T-helper 1 cell treated with Interleukin-12 subunit alpha and Interleukin-12 subunit beta and Interleukin-4 antibody, amounts not matched to agents 30 ng/mL and 1 ng/mL, for 36 hours (primary cell): ENCODE data around the gene ASAP2. TPM values are rescaled to one million over a fixed set of nuclear protein-coding genes. Genes with fewer than 3 reads are reported as not detected.

Source experiments
- intact Hi-C: fragments of 100-400 bp; cut with micrococcal nuclease; formaldehyde crosslinking; loops from one replicate; pipeline ENCODE4 v1.15.1; 2024
- total RNA-seq: library from RNA; stranded (reverse); gene quantifications from 2 replicates; pipeline ENCODE4 v1.2.3, GENCODE V29; 2022

Gene ASAP2
- total RNA-seq, 1 donor from 2014 or later, result 0.20 TPM

DNA sequence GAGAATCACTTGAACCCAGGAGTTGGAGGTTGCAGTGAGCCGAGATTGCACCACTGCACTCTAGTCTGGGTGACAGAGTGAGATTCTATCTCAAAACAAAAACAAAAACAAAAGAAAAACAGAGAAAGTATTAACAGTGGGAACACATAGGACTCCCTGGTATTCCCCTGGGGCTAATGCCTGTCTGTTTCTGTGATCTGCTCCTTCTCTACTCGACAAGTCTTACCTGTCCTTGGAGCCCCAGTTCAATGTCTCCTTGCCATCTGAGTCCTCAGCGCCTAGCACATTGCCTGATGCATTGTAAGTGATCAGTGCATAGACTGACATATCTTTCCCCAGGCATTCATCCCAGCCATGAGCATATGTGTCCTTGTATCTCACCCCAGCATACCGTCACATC is 85.8 kb downstream of the ASAP2 start:
- intact Hi-C loops, result no loop called here

DNA sequence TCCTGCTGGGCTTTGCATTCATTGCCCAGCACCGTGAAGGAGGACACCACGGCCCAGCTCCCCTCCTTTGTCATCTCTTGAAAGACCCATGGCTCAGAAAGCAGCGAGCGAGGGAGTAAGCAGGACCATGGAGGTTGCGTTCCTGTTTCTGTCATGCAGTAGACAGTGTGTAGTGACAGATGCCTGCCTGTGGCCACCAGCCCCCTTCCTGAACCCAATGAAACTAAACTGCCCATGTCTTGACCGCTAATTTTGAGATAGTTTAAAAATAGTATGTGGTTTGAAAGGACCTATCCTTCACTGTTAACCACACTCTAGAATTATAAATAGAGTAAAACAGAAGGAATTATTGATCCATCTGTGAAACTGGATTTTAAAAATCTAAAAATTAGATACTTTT is 88.2 kb downstream of the ASAP2 start:
- intact Hi-C loops, result no loop called here

GRCh38 chr2:9296559-9296958 is 89.9 kb downstream of the ASAP2 start:
- intact Hi-C loops, result no loop called here

DNA sequence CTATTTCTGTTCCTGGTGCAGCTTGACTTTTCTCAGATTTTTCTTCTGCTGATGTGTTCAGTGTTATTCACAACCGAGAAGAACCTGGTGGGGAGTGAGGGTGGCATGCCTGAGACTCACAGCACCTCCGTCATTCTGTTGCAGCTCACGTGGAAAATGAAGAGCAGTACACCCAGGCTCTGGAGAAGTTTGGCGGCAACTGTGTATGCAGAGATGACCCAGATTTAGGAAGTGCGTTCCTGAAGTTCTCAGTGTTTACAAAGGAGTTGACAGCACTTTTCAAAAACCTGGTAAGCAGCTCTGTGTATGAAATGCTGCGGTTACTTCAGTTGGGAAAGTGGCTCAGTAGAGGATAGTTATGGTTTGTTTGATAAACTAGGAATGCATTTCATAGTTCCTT is 90.5 kb downstream of the ASAP2 start:
- intact Hi-C loops, result no loop called here

DNA sequence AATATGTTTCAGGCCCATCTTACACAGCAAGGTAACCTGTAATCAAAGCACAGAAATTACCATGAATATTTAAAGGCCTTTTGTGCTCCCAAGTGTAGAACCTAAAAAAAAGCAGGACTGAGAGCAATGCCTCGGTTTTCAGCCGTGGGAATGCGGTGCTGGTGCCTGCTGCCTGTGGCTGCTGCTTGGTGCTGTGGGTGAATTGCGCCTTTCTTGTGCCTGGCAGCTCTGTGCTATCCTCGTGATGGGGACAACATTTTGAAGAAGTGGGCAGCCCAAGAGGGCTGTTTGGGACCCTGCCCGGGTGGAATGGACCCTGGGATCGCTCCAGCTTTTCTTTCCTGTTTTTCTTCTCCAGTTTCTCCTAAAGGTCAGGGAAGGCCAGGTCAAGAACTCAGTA is 91.2 kb downstream of the ASAP2 start:
- intact Hi-C loops, result no loop called here

DNA sequence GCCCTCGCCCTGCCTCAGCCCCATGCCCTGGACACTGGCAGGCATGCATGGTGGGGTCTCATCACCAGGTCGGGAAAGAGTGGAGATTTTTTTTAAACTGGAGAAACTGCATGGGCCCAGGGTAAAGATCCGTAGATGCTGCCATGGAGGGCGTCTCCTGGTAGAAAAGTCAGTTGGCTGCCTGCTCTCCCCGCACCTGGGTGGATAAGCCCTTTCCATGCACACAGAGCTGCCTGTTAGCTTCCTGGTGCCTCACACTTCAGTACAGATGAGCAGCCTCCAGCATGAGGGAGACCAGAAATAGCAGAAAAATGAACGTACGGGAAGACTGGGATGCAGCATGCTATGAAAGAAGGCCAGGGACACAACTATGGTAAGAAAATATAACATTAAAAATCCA is 92.0 kb downstream of the ASAP2 start:
- intact Hi-C loops, result no loop called here

- intact Hi-C loops, result no loop called here
Measured at GRCh38 chr2:9299161-9300100, 92.8 kb downstream of the ASAP2 start.

DNA sequence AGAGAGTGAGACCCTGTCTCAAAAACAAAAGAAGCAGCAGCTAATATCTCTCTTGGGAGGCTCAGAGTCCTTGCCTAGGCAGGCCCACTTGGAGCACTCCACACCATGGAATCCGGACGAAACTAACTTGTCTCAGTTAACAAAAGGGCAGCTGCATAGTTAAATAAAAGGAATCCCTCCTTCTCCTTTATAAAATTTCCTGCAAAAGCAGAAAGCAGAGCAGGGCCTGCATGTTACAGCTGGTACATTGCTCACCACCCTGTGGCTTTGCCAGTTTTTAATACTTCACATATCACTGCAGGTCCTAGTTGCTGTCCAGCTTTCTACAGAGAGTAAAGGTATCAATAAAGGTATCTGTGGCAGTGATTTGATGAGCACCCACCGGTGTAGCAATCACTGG is 93.6 kb downstream of the ASAP2 start:
- intact Hi-C loops, result no loop called here

- intact Hi-C loops, result no loop called here
Measured at GRCh38 chr2:9300829-9301453, 94.3 kb downstream of the ASAP2 start.

DNA sequence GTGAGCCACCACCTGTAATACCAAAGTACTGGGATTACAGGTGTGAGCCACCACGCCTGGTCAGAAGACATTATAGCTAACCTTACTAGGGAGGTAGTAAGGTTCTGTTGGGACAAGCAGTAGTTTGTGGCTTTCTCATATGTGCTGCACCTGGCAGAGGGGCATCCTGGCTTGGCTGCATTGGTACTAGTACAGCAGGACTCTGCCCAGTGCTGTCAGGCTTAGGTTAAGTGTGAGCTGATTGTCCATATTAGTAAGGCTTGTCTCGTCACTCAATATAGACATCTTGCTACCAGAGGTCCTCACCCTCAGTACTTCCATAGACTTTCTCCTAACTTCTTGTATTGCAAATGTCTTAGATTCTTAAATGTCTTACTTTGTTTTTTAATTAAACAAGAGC is 96.1 kb downstream of the ASAP2 start:
- intact Hi-C loops, result no loop called here

GRCh38 chr2:9303528-9304225 is 97.1 kb downstream of the ASAP2 start:
- intact Hi-C loops, result no loop called here

DNA sequence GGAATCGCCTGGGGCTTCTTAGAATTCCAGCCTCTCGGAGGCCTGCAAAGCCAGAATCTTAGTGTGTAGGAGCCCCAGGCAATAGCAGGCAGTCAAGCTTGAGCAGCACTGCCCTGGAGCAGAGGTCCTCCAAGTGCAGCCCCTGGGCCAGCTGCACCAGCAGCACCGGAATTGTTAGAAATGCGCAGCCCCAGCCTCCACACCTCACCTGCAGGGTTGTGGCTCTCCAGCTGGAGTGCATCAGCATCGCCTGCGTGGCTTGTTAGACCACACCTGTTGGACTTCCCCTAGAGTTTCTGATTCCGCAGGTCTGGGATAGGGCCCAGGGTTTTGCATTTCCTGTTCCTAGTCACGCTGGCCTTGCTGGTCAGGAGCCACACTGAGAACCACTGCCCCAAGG is 100.3 kb downstream of the ASAP2 start:
- intact Hi-C loops, result no loop called here

GRCh38 chr2:9307535-9307934 is 100.9 kb downstream of the ASAP2 start:
- intact Hi-C loops, result no loop called here

DNA sequence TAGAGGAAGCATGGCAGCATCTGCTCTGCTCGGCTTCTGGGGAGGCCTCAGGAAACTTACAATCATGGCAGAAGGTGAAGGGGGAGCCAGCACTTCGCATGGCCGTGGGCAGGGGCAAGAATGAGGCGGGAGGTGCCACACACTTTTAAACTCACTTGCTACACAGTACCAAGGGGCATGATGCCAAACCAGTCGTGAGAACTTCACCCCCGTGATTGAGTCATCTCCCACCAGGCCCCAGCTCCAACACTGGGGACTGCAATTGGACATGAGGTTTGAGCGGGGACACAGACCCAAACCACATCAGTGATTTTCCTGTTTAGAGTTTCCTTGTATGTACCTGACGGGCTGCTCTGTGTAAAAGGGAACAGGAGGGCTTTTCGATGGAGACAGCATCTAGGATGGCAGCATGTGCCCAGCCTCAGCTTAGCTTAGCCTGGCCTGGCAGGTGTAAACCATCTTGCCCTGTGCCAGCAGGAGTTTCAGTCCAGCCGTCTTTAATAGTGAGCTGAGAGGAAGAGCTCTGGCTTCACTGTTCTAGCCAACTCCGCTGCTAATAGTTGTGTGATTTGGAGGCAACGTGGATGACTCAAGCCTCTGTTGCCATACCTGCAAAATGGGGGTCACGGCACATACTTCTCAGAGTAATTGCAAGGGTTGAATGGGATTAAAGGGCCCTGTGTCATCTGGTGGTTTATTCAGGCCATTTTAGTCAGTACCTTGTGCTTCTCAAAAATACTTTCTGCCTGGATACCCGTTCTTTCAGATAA is 101.8 kb downstream of the ASAP2 start:
- intact Hi-C loops, result no loop called here

GRCh38 chr2:9309147-9309546 is 102.5 kb downstream of the ASAP2 start:
- intact Hi-C loops, result no loop called here

- intact Hi-C loops, result no loop called here
Measured at GRCh38 chr2:9310377-9310776, 103.8 kb downstream of the ASAP2 start.

DNA sequence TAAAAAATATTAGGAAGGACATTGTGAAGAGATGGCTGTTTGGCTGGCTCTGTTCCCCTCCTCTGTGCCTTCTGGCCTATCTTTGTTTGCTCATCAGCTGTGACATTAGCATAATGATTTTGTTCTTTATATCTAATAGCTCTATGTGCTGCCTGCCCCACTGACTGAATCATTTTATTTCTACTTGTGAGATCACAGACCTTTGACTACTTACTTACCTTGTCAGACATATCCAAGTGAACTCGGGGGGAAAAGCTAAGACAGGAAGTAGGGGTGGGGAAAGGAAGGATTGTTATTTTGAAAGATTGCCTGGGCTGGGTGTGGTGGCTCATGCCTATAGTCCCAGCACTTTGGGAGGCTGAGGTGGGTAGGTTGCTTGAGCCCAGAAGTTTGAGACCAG is 104.2 kb downstream of the ASAP2 start:
- intact Hi-C loops, result no loop called here

DNA sequence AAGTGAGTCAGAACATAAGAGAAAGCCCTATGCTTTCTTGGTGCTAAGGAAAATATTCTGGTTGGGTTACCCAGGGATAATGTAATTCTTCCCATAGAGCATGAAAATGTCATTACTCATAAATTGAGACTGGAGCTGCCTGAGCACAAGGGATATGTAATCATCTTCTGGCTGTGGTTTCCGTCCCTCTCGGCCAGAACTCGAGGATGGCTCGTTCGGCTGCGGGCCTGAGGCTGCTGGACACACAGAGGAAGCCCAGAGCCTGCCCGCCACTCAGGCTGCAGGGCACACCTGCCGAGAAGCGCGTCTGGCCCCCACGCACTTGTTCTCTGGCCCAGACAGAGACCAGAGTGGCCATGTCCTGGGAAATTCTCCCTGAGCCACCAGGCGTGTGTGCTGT is 104.9 kb downstream of the ASAP2 start:
- intact Hi-C loops, result no loop called here

DNA sequence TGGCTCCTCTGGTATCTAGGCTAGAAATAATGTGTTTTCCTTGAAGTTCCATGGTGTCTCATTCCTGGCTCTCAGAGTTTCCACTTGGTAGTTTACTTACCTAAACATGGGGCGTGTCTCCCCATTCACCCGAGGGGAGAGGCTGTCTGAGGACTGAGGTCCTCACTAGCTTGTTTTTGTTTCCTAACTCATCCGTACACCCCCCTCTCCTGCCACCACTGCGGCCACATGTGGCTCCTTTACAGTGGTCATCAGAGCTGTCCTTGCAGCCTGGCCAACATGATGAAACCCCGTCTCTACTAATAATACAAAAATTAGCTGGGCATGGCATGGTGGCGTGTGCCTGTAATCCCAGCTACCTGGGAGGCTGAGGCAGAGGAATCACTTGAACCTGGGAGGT is 106.0 kb downstream of the ASAP2 start:
- intact Hi-C loops, result no loop called here

- intact Hi-C loops, result no loop called here
Measured at GRCh38 chr2:9313443-9313842, 106.8 kb downstream of the ASAP2 start.

DNA sequence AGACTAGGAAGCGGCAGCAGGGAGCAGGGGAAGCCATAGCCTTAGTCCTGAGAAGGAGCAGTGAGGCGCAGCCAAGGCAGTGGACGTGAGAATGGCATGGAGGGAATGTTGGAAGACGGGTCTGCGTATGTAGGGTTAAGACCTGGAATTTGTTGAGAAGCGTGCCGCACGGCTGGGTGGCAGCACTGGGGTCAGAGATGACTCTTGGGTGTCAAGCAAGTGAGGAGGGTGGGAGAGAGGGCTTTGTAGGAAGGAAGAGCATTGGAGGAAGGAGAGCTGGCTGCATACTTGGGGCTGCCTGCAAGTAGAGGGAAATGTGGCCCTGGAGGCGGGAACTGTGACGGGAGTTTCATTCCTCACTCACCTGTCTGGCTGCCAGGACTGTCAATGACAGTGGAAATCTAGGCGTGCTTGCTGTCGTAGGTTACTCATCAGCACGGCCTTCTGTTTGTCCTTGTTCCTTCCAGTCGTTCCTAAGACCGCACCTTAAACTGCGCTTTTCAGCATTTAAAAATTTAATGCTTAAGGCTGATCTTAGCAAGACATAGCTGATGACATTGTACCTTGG is 108.8 kb downstream of the ASAP2 start:
- intact Hi-C loops, result no loop called here
